Measurements from ENCODE around the gene TRMT5. TPM values are rescaled to one million over a fixed set of nuclear protein-coding genes. Genes with fewer than 3 reads are reported as not detected.

The TRMT5 gene
- total RNA-seq, 1 donor from 2014 or later: 8.5 TPM

DNA sequence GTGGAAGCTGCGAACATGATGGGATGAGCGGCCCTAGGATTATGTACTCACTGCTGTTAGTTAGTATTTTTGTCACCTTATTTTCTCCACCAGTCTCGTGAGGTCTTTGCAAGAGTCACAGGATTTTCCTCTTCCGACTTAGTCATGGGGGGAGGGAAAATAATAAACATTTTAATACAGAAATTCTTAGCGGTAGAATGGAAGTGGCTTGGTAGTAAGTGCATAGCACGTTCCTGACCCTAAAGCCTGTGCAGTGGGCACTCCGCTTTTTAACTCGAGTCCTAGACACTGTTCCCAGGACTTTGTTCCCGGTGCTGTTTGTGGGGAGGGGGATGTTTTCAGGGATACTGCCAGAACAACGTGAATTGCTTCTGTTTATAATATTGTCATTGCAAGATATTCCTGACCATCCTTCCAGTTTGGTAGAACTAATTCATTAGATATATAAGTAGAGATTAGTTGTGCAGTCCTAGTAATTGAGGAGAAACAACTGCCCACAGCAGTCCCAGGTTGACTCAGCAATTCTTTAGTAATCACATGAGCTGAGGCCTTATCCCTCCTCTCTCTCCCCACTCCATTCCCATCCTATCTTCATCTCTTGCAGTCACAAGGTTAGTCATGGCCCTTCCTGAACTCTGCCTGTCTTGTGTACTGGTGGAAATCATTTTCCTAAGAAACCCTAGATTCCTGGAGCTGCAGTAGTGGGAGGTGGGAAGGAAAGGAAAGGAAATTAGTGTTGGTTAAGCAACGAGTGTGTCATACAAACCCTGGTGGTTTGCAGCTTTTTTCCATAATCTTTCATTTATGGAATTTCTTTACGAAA is 965 bp upstream of the TRMT5 start:
- no peaks in the 10 kb centered on the region for H3K27me3 ChIP-seq (ENCODE audit: control insufficient read depth, insufficient read depth, low read length)
- TF ChIP-seq CTCF (IDR thresholded peaks at IDR 0.05; ENCODE audit: insufficient read depth, low read length, poor library complexity, severe bottlenecking): no peak
- H3K36me3 ChIP-seq (ENCODE audit: control insufficient read depth, insufficient read depth, low read length): no peaks in the 10 kb centered on the region
- H3K4me3 ChIP-seq (ENCODE audit: low read depth, low read length): peak overlapping the region; percentile 70
- peak; percentile 64 for DNase-seq (ENCODE audit: low read depth)

DNA sequence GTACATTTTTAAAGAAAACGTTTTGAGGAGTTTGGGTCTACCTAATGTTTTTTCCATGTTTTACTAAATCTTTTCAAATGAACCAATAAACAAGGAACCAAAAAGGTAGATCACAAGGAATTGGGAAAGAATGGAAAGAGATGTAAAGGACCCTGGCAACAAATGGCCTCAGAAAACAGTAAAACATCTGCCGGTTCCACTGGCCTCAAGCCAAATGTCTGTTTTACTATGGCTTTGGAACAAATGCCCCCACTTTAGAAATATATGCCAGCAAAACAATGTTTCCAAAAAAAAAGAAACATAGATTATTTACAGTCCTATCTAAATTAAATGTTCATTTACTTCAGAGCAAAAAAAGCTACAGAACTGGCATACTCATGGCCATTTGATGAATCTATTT is 3.0 kb downstream of the TRMT5 start:
- no peaks in the 10 kb centered on the region for H3K27me3 ChIP-seq (ENCODE audit: control insufficient read depth, insufficient read depth, low read length)
- no peaks in the 10 kb centered on the region for H3K36me3 ChIP-seq (ENCODE audit: control insufficient read depth, insufficient read depth, low read length)
- H3K4me3 ChIP-seq (ENCODE audit: low read depth, low read length): no peak overlapping the region
- TF ChIP-seq CTCF (IDR thresholded peaks at IDR 0.05; ENCODE audit: insufficient read depth, low read length, poor library complexity, severe bottlenecking): no peak
- DNase-seq (ENCODE audit: low read depth): no peak

- no peak overlapping the region for H3K4me3 ChIP-seq (ENCODE audit: low read depth, low read length)
- no peaks in the 10 kb centered on the region for H3K27me3 ChIP-seq (ENCODE audit: control insufficient read depth, insufficient read depth, low read length)
- no peak for DNase-seq (ENCODE audit: low read depth)
- no peak for TF ChIP-seq CTCF (IDR thresholded peaks at IDR 0.05; ENCODE audit: insufficient read depth, low read length, poor library complexity, severe bottlenecking)
- no peaks in the 10 kb centered on the region for H3K36me3 ChIP-seq (ENCODE audit: control insufficient read depth, insufficient read depth, low read length)
Observed at GRCh38 chr14:60975551-60975950, 5.3 kb downstream of the TRMT5 start.

GRCh38 chr14:60974090-60974651 is 6.7 kb downstream of the TRMT5 start:
- no peaks in the 10 kb centered on the region for H3K27me3 ChIP-seq (ENCODE audit: control insufficient read depth, insufficient read depth, low read length)
- TF ChIP-seq CTCF (IDR thresholded peaks at IDR 0.05; ENCODE audit: insufficient read depth, low read length, poor library complexity, severe bottlenecking): no peak
- no peak overlapping the region for H3K4me3 ChIP-seq (ENCODE audit: low read depth, low read length)
- DNase-seq (ENCODE audit: low read depth): no peak
- H3K36me3 ChIP-seq (ENCODE audit: control insufficient read depth, insufficient read depth, low read length): no peaks in the 10 kb centered on the region

DNA sequence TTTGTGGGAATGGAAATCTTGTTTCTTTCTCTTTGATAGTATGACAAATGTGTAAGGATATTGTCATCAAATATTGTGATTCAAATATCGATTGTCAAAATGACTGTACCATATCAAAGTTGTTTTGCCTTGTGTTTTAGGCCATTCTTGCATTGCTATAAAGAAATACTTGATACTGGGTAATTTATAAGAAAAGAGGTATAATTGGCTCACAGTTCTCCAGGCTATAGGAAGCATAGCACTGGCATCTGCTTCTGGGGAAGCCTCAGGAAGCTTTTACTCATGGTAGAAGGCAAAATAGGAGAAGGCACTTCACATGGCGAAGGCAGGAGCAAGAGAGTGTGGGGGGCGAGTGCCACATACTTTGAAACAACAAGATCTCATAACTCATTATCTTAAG is 7.8 kb downstream of the TRMT5 start:
- no peaks in the 10 kb centered on the region for H3K27me3 ChIP-seq (ENCODE audit: control insufficient read depth, insufficient read depth, low read length)
- DNase-seq (ENCODE audit: low read depth): no peak
- H3K36me3 ChIP-seq (ENCODE audit: control insufficient read depth, insufficient read depth, low read length): no peaks in the 10 kb centered on the region
- TF ChIP-seq CTCF (IDR thresholded peaks at IDR 0.05; ENCODE audit: insufficient read depth, low read length, poor library complexity, severe bottlenecking): no peak
- H3K4me3 ChIP-seq (ENCODE audit: low read depth, low read length): no peak overlapping the region

All from kidney epithelial cell (primary cell).